ENCODE data around the gene BCAS1. TPM values are rescaled to one million over a fixed set of nuclear protein-coding genes. Genes with fewer than 3 reads are reported as not detected.
A peak's percentile ranks its signal among the peaks of the same experiment; 100 is the strongest.

The BCAS1 gene
- total and polyA plus RNA-seq, 10 of the 15 experiments (the other 5 are each of a cell fraction or from before 2014, with no cell fraction given): 0.21 to 1.4 (median 0.55) TPM

DNA sequence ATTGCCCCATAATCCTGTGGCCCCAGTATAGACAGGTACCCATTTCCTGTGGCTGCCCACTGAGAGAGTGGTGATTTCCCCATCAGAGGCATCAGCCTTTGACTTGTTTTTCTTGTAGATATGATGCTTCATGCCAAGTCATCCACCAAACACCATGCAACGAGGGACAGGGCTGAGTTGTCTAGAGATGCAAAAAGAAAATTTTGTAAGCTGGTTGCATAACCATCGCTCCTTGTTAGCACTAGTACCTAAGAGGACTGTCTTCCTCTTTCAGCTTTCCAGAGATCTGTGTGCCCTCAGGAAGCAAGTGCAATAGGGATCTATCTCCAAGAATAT, 166.8 kb downstream of the BCAS1 start:
- FAIRE-seq: no peak
- RAD21 ChIA-PET (ENCODE audit: unreplicated experiment): interaction anchor here (0.6 to 6.9 kb wide), 6 partner anchors 9 to 163 kb away, joined by 3 to 59 read pairs (median 3); no protein-coding TSS in a partner anchor
- TF ChIP-seq TAF1 (IDR thresholded peaks at IDR 0.05; ENCODE audit: borderline replicate concordance, low read depth, low read length): no peak
- TF ChIP-seq, protein P1, sequence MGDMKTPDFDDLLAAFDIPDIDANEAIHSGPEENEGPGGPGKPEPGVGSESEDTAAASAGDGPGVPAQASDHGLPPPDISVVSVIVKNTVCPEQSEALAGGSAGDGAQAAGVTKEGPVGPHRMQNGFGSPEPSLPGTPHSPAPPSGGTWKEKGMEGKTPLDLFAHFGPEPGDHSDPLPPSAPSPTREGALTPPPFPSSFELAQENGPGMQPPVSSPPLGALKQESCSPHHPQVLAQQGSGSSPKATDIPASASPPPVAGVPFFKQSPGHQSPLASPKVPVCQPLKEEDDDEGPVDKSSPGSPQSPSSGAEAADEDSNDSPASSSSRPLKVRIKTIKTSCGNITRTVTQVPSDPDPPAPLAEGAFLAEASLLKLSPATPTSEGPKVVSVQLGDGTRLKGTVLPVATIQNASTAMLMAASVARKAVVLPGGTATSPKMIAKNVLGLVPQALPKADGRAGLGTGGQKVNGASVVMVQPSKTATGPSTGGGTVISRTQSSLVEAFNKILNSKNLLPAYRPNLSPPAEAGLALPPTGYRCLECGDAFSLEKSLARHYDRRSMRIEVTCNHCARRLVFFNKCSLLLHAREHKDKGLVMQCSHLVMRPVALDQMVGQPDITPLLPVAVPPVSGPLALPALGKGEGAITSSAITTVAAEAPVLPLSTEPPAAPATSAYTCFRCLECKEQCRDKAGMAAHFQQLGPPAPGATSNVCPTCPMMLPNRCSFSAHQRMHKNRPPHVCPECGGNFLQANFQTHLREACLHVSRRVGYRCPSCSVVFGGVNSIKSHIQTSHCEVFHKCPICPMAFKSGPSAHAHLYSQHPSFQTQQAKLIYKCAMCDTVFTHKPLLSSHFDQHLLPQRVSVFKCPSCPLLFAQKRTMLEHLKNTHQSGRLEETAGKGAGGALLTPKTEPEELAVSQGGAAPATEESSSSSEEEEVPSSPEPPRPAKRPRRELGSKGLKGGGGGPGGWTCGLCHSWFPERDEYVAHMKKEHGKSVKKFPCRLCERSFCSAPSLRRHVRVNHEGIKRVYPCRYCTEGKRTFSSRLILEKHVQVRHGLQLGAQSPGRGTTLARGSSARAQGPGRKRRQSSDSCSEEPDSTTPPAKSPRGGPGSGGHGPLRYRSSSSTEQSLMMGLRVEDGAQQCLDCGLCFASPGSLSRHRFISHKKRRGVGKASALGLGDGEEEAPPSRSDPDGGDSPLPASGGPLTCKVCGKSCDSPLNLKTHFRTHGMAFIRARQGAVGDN (IDR thresholded peaks at IDR 0.05): no peak
- peak; percentile 21; the same call in 1 of the 2 replicates for TF ChIP-seq EED (IDR thresholded peaks at IDR 0.05; ENCODE audit: low read depth)
- no peak for TF ChIP-seq SMARCA5 (IDR thresholded peaks at IDR 0.05)
- peak; percentile 35; the same call in 1 of the 2 replicates for TF ChIP-seq NFXL1 (IDR thresholded peaks at IDR 0.05; ENCODE audit: borderline replicate concordance)
- 0 out of 2 replicates have a peak, but pooled peaks have one; percentile 15 for TF ChIP-seq IKZF1 (conservative IDR thresholded peaks at IDR 0.05)
- in situ Hi-C loops (cut with MboI): no loop called here
- H3K4me1 ChIP-seq (ENCODE audit: control insufficient read depth, insufficient read depth, low read length): peaks cover 57% of the 10 kb centered on the region
- 15% methylated on average over 2 of the region's 2 CpGs for WGBS (ENCODE audit: insufficient coverage, insufficient replicate concordance, low lambda C conversion rate, missing lambda C conversion rate)
- no peak overlapping the region for H3K9ac ChIP-seq (ENCODE audit: control insufficient read depth, insufficient read depth, low read length)
- no peak for DNase-seq (ENCODE audit: low read depth, low spot score)
- SMC1A ChIA-PET (ENCODE audit: uncharacterized antibody, unreplicated experiment): interaction anchor here (0.7 to 13.3 kb wide), 10 partner anchors 9 to 246 kb away, joined by 3 to 117 read pairs (median 6); no protein-coding TSS in a partner anchor
- no peak overlapping the region for H3K27ac ChIP-seq (ENCODE audit: control insufficient read depth, insufficient read depth)
- H3K79me2 ChIP-seq (ENCODE audit: control insufficient read depth, insufficient read depth, low read length): peaks cover 5% of the 10 kb centered on the region
- BruUV-seq (replicated peaks): no TSS peak
- peak; percentile 17 for ATAC-seq
- no peak overlapping the region for H2AFZ ChIP-seq (ENCODE audit: control insufficient read depth, low read depth, low read length)
- H3K27me3 ChIP-seq (replicated peaks in 1 of 2; ENCODE audit: control insufficient read depth in 2 of 2, insufficient read depth in 2 of 2, low read length in 1 of 2): no peaks in the 10 kb centered on the region
- CTCF ChIA-PET: interaction anchor here (0.9 to 1.3 kb wide), 2 partner anchors 9 to 13 kb away, joined by 3 read pairs; no protein-coding TSS in a partner anchor
- H3K4me3 ChIP-seq: no peak overlapping the region
- POLR2A ChIA-PET: no interaction called here
- no peak overlapping the region for H3K4me2 ChIP-seq (ENCODE audit: control insufficient read depth, insufficient read depth)
- intact Hi-C loops (cut with micrococcal nuclease; ENCODE audit: unreplicated experiment): no loop called here
- H3K36me3 ChIP-seq (ENCODE audit: control insufficient read depth in 2 of 2, insufficient read depth in 2 of 2, low read length in 1 of 2): no peaks in the 10 kb centered on the region
- H4K20me1 ChIP-seq (ENCODE audit: control insufficient read depth, insufficient read depth): no peaks in the 10 kb centered on the region
- H3K9me3 ChIP-seq (replicated peaks; ENCODE audit: control insufficient read depth, insufficient read depth, low read length): no peaks in the 10 kb centered on the region
